ENCODE results near the gene SORCS2.

DNA sequence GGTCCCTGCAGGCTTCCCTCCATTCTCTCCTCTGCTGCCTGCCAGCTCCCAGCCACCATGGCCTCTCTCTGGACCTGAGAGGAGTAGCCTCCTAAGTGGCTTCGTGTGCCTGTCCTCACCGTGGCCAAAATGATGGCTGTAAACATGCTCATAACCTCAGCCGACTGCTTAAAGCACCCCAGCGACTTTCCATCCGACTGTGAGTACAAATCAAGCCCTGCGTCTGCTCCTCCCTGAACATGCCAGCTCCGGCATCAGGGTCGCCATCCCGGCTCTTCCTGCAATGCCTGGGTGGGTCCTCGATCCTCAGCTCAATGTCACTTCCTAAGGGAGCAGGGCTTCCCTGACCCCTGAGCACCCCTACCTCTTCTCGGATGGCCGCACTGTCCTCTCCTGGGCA lies 3.3 kb upstream of the SORCS2 start:
- TF ChIP-seq, protein P1, sequence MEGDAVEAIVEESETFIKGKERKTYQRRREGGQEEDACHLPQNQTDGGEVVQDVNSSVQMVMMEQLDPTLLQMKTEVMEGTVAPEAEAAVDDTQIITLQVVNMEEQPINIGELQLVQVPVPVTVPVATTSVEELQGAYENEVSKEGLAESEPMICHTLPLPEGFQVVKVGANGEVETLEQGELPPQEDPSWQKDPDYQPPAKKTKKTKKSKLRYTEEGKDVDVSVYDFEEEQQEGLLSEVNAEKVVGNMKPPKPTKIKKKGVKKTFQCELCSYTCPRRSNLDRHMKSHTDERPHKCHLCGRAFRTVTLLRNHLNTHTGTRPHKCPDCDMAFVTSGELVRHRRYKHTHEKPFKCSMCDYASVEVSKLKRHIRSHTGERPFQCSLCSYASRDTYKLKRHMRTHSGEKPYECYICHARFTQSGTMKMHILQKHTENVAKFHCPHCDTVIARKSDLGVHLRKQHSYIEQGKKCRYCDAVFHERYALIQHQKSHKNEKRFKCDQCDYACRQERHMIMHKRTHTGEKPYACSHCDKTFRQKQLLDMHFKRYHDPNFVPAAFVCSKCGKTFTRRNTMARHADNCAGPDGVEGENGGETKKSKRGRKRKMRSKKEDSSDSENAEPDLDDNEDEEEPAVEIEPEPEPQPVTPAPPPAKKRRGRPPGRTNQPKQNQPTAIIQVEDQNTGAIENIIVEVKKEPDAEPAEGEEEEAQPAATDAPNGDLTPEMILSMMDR (IDR thresholded peaks at IDR 0.05) = no peak
- TF ChIP-seq POLR2A (IDR thresholded peaks at IDR 0.05) = no peak

Data from Peyer's patch (tissue), 4 donors.